H1 (cell line): ENCODE measurements around the gene LDLRAP1. TPM values are rescaled to one million over a fixed set of nuclear protein-coding genes. Genes with fewer than 3 reads are reported as not detected.

Experiments
- CTCF ChIA-PET: fragments of 300-600 bp; sonication (Branson Sonifier 250); formaldehyde crosslinking; loops from one replicate; lab custom pipeline; 2021; ENCODE audit not compliant: partially characterized antibody; lab: Charles Lee
- POLR2A ChIA-PET: fragments of 300-600 bp; sonication (Branson Sonifier 250); formaldehyde crosslinking; loops from one replicate; lab custom pipeline; 2021; ENCODE audit warnings: inconsistent platforms; ENCODE audit not compliant: partially characterized antibody; lab: Charles Lee
- DNase-seq, 2 experiments: peaks; one replicate each; pipeline versions ENCODE4 v3.0.0 to v3.0.0-alpha.2; 2010 to 2022; ENCODE audit warnings: low spot score in 2 of 2, low read depth in 1 of 2, mixed read lengths in 1 of 2
- FAIRE-seq: peaks from 2 replicates; lab custom pipeline; 2011; peaks lifted over from hg19 to GRCh38; lab: Jason Lieb, UNC
- H2AFZ ChIP-seq: 2 replicates; pipeline ENCODE4 v1.8.1; 2012; ENCODE audit warnings: low read length, inconsistent platforms
- H2AK5ac ChIP-seq: 2 replicates; pipeline ENCODE4 v1.6.1; 2013; ENCODE audit warnings: low read depth, low read length
- H2BK120ac ChIP-seq: replicated peaks from 2 replicates; pipeline ENCODE3; 2013; ENCODE audit warnings: low read depth, low read length, inconsistent platforms
- H2BK12ac ChIP-seq: 2 replicates; pipeline ENCODE4 v1.6.1; 2013; ENCODE audit warnings: low read depth, low read length
- H2BK15ac ChIP-seq: 2 replicates; pipeline ENCODE4 v1.6.1; 2013; ENCODE audit warnings: low read length
- H2BK20ac ChIP-seq: 2 replicates; pipeline ENCODE4 v1.6.1; 2013; ENCODE audit warnings: low read length
- H2BK5ac ChIP-seq: 2 replicates; pipeline ENCODE4 v1.6.1; 2013; ENCODE audit warnings: low read depth, low read length
- H3K14ac ChIP-seq: 2 replicates; pipeline ENCODE4 v1.6.1; 2013; ENCODE audit warnings: inconsistent platforms; ENCODE audit not compliant: insufficient read length
- H3K18ac ChIP-seq: 2 replicates; pipeline ENCODE4 v1.6.1; 2013; ENCODE audit warnings: low read length; ENCODE audit errors: extremely low read depth
- H3K23ac ChIP-seq: 2 replicates; pipeline ENCODE4 v1.6.1; 2013; ENCODE audit warnings: inconsistent platforms; ENCODE audit not compliant: insufficient read length
- H3K23me2 ChIP-seq: 2 replicates; pipeline ENCODE4 v1.6.1; 2013; ENCODE audit warnings: low read depth, low read length
- H3K27ac ChIP-seq: 2 replicates; pipeline ENCODE4 v1.6.1; 2011; ENCODE audit warnings: low read depth, low read length, inconsistent platforms
- H3K27me3 ChIP-seq, 4 experiments: replicated peaks in 1 of 4; 1 replicate in 1 of 4; 2 replicates in 3 of 4; pipeline versions ENCODE4 v1.6.1 to v1.8.1; 2011 to 2013; ENCODE audit warnings: low read length in 3 of 4, mild to moderate bottlenecking in 3 of 4, inconsistent platforms in 2 of 4, mixed read lengths in 2 of 4, moderate library complexity in 1 of 4; ENCODE audit not compliant: control insufficient read depth in 3 of 4, insufficient read depth in 3 of 4; ENCODE audit errors: extremely low read depth in 1 of 4
- H3K36me3 ChIP-seq, 4 experiments: 2 replicates each; pipeline versions ENCODE4 v1.6.1 to v1.8.1; 2011 to 2013; ENCODE audit warnings: mild to moderate bottlenecking in 4 of 4, low read length in 3 of 4, moderate library complexity in 2 of 4, control low read depth in 1 of 4, inconsistent platforms in 1 of 4; ENCODE audit not compliant: insufficient read depth in 4 of 4, control insufficient read depth in 2 of 4
- H3K4ac ChIP-seq: replicated peaks from 2 replicates; pipeline ENCODE3; 2013; ENCODE audit warnings: low read length, low read depth, mixed read lengths, inconsistent platforms; ENCODE audit not compliant: insufficient read length
- H3K4me1 ChIP-seq, 4 experiments: replicated peaks in 1 of 4; 1 replicate in 1 of 4; 2 replicates in 3 of 4; pipeline versions ENCODE4 v1.6.1 to v1.8.1; 2011 to 2013; ENCODE audit warnings: low read length in 3 of 4, inconsistent platforms in 2 of 4, mixed read lengths in 1 of 4; ENCODE audit not compliant: insufficient read depth in 4 of 4, control insufficient read depth in 3 of 4
- H3K4me2 ChIP-seq, 2 experiments: 2 replicates each; pipeline versions ENCODE4 v1.6.1 to v1.8.1; 2011 to 2013; ENCODE audit warnings: low read depth in 2 of 2, low read length in 2 of 2, control low read depth in 1 of 2, inconsistent platforms in 1 of 2, mild to moderate bottlenecking in 1 of 2; ENCODE audit not compliant: insufficient read depth in 1 of 2
- H3K4me3 ChIP-seq, 4 experiments: fragments of 200-600, 300-600 bp in 1 of 4; sonication (generic), shearing (Covaris generic), sonication (Bioruptor Twin) in 1 of 4; 2 replicates each; pipeline versions ENCODE4 v1.5.1 to v1.8.1; 2011 to 2016; ENCODE audit warnings: low read length in 4 of 4, low read depth in 3 of 4, control low read depth in 2 of 4, inconsistent platforms in 2 of 4, mild to moderate bottlenecking in 2 of 4, mixed read lengths in 1 of 4, moderate library complexity in 1 of 4; ENCODE audit not compliant: insufficient read depth in 2 of 4; ENCODE audit errors: extremely low read depth in 1 of 4
- H3K56ac ChIP-seq: replicated peaks from 2 replicates; pipeline ENCODE3; 2013; ENCODE audit warnings: low read depth, mild to moderate bottlenecking, mixed read lengths, low read length, inconsistent platforms; ENCODE audit not compliant: insufficient read length
- H3K79me1 ChIP-seq: 2 replicates; pipeline ENCODE4 v1.6.1; 2013; ENCODE audit warnings: low read depth, low read length, control low read depth
- H3K79me2 ChIP-seq, 2 experiments: 2 replicates each; pipeline versions ENCODE4 v1.6.1 to v1.8.1; 2012 to 2013; ENCODE audit warnings: low read length in 2 of 2, mild to moderate bottlenecking in 2 of 2, inconsistent platforms in 1 of 2; ENCODE audit not compliant: insufficient read depth in 2 of 2, control insufficient read depth in 1 of 2
- H3K9ac ChIP-seq, 4 experiments: replicated peaks in 1 of 4; 1 replicate in 1 of 4; 2 replicates in 3 of 4; pipeline versions ENCODE4 v1.6.1 to v1.8.1; 2011 to 2013; ENCODE audit warnings: low read depth in 3 of 4, low read length in 3 of 4, control low read depth in 2 of 4, mild to moderate bottlenecking in 2 of 4, moderate library complexity in 2 of 4, inconsistent platforms in 1 of 4; ENCODE audit errors: extremely low read depth in 1 of 4
- H3K9me3 ChIP-seq, 2 experiments: 2 replicates each; pipeline versions ENCODE4 v1.6.1 to v1.8.1; 2012 to 2013; ENCODE audit warnings: mild to moderate bottlenecking in 2 of 2, moderate library complexity in 2 of 2, control low read depth in 1 of 2, inconsistent platforms in 1 of 2, low read depth in 1 of 2, low read length in 1 of 2, mixed read lengths in 1 of 2; ENCODE audit not compliant: insufficient read depth in 2 of 2
- H4K20me1 ChIP-seq, 2 experiments: replicated peaks in 1 of 2; 2 replicates each; pipeline versions ENCODE3 to v1.8.1; 2011 to 2013; ENCODE audit warnings: inconsistent platforms in 2 of 2, low read length in 2 of 2, mild to moderate bottlenecking in 1 of 2; ENCODE audit not compliant: insufficient read depth in 2 of 2, control insufficient read depth in 1 of 2
- H4K5ac ChIP-seq: 2 replicates; pipeline ENCODE4 v1.6.1; 2013; ENCODE audit warnings: low read length, low read depth, mixed read lengths, inconsistent platforms; ENCODE audit not compliant: insufficient read length
- H4K8ac ChIP-seq: 2 replicates; pipeline ENCODE4 v1.8.0; 2013; ENCODE audit warnings: mild to moderate bottlenecking, moderate library complexity, low read length, inconsistent platforms; ENCODE audit not compliant: insufficient read depth; ENCODE audit errors: extremely low read depth
- H4K91ac ChIP-seq: replicated peaks from 2 replicates; pipeline ENCODE3; 2013; ENCODE audit warnings: low read length, mixed read lengths, inconsistent platforms; ENCODE audit not compliant: insufficient read length
- ATF3 ChIP-seq: IDR thresholded peaks from 2 replicates; pipeline ENCODE4 v1.6.1; 2011; ENCODE audit warnings: low read depth, mild to moderate bottlenecking, low read length; ENCODE audit not compliant: insufficient read depth
- CEBPB ChIP-seq: IDR thresholded peaks from 2 replicates; pipeline ENCODE4 v1.6.1; 2012; ENCODE audit warnings: low read depth, low read length
- FOSL1 ChIP-seq: IDR thresholded peaks from 2 replicates; pipeline ENCODE4 v1.6.1; 2011; ENCODE audit warnings: mild to moderate bottlenecking, low read depth, low read length, moderate library complexity; ENCODE audit not compliant: insufficient read depth
- RFX5 ChIP-seq: IDR thresholded peaks from 2 replicates; pipeline ENCODE4 v1.6.1; 2011; ENCODE audit warnings: low read depth, low read length, improper control_type of control experiment, borderline replicate concordance
- RNF2 ChIP-seq: fragments of 200-900, 300-1000 bp; sonication (generic); IDR thresholded peaks from 2 replicates; pipeline ENCODE4 v1.7.1; 2016; ENCODE audit warnings: borderline replicate concordance, low read depth, mild to moderate bottlenecking, antibody characterized with exemption, low read length; ENCODE audit not compliant: poor library complexity, severe bottlenecking; ENCODE audit errors: missing control alignments
- SIN3A ChIP-seq, 2 experiments: IDR thresholded peaks in 1 of 2; conservative IDR thresholded peaks in 1 of 2; 2 replicates each; pipeline ENCODE4 v1.6.1; 2011 to 2012; ENCODE audit warnings: low read length in 2 of 2, improper control_type of control experiment in 1 of 2, low read depth in 1 of 2, mild to moderate bottlenecking in 1 of 2
- SP4 ChIP-seq: IDR thresholded peaks from 2 replicates; pipeline ENCODE4 v1.6.1; 2012; ENCODE audit warnings: low read length, inconsistent platforms
- SRF ChIP-seq: IDR thresholded peaks from 2 replicates; pipeline ENCODE4 v1.6.1; 2011; ENCODE audit warnings: mild to moderate bottlenecking, low read depth, low read length, moderate library complexity
- TEAD4 ChIP-seq: IDR thresholded peaks from 2 replicates; pipeline ENCODE4 v1.6.1; 2012; ENCODE audit warnings: low read depth, low read length, inconsistent platforms, mixed read lengths
- WGBS, 2 experiments: shearing (Covaris generic) in 1 of 2; methylation state at CpG; one replicate each; pipeline versions ENCODE4 v1.1.6 to v1.1.7; 2013 to 2015; ENCODE audit warnings: low lambda C conversion rate in 2 of 2, mixed read lengths in 2 of 2, inconsistent platforms in 1 of 2, low coverage in 1 of 2, missing lambda C conversion rate in 1 of 2; ENCODE audit not compliant: insufficient replicate concordance in 2 of 2, insufficient coverage in 1 of 2, insufficient read length in 1 of 2; ENCODE audit errors: extremely low coverage in 1 of 2, missing lambda C conversion rate in 1 of 2; 5-methylcytosine and 5-hydroxymethylcytosine counted together
- polyA plus RNA-seq, 7 experiments: library from polyadenylated mRNA; depleted of rRNA in 3 of 7; stranded (reverse) in 5 of 7; unstranded in 2 of 7; fragments of >200 nt in 5 of 7; fragments of 200-250 nt in 2 of 7; gene quantifications; 1 replicate in 5 of 7; 2 replicates in 1 of 7; 4 replicates in 1 of 7; pipeline versions ENCODE4 v1.2.1 to v1.2.3, GENCODE V29; 2011 to 2013; ENCODE audit warnings: missing spikeins in 2 of 7, mixed read lengths in 2 of 7
- total RNA-seq: library from RNA; stranded (reverse); fragmentation: NEBNext Ultra II Directional; extraction: Animal tissue kit (Norgen Biotek cat#: 25700); gene quantifications from 2 replicates; pipeline ENCODE4 v1.2.1, GENCODE V29; 2021
- TF ChIP-seq, protein P1 (sequence below): IDR thresholded peaks from 2 replicates; pipeline ENCODE4 v1.6.1; 2012; ENCODE audit warnings: inconsistent platforms

The LDLRAP1 gene
- total and polyA plus RNA-seq, 2 of the 8 experiments (the other 6 are each of a cell fraction or from before 2014, with no cell fraction given): 12.8 to 13.2 TPM

- no peak for DNase-seq
- no peak overlapping the region for H2BK20ac ChIP-seq
- no peaks in the 10 kb centered on the region for H3K27me3 ChIP-seq
- H3K56ac ChIP-seq: no peak overlapping the region
- H3K27ac ChIP-seq: no peak overlapping the region
- no peaks in the 10 kb centered on the region for H4K20me1 ChIP-seq
- H2BK12ac ChIP-seq: no peak overlapping the region
- H2AK5ac ChIP-seq: no peak overlapping the region
- H3K79me2 ChIP-seq: no peaks in the 10 kb centered on the region
- POLR2A ChIA-PET: no interaction called here
- H4K5ac ChIP-seq: no peak overlapping the region
- no peak overlapping the region for H2BK120ac ChIP-seq
- no peak overlapping the region for H2AFZ ChIP-seq
- no peak overlapping the region for H3K4me3 ChIP-seq
- no peaks in the 10 kb centered on the region for H3K79me1 ChIP-seq
- no peak overlapping the region for H4K91ac ChIP-seq
- TF ChIP-seq ATF3 (no peak), CEBPB (no peak), TEAD4 (no peak), RFX5 (no peak), SIN3A (conservative IDR thresholded peaks at IDR 0.05 in 1 of 2, IDR thresholded peaks at IDR 0.05 in 1 of 2; ENCODE audit: low read depth in 1 of 2, low read length in 2 of 2) (no peak), SP4 (no peak), FOSL1 (no peak), RNF2 (no peak), SRF (no peak)
- TF ChIP-seq, protein P1, sequence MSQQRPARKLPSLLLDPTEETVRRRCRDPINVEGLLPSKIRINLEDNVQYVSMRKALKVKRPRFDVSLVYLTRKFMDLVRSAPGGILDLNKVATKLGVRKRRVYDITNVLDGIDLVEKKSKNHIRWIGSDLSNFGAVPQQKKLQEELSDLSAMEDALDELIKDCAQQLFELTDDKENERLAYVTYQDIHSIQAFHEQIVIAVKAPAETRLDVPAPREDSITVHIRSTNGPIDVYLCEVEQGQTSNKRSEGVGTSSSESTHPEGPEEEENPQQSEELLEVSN: no peak
- TF ChIP-seq, all 59 proteins: peak for 0
- CTCF ChIA-PET: interaction anchor here (1.0 to 3.3 kb wide), 2 partner anchors 9 to 10 kb away, joined by 3 to 20 read pairs; no protein-coding TSS in a partner anchor
- H3K23me2 ChIP-seq: no peaks in the 10 kb centered on the region
- H3K18ac ChIP-seq: no peak overlapping the region
- no peak overlapping the region for H4K8ac ChIP-seq
- 75% methylated on average over 9 of the region's 9 CpGs; no CpG with 5 or more reads in 1 of the 2 experiments for WGBS, 2 experiments
- no peak for FAIRE-seq
- H3K4me1 ChIP-seq: peaks cover 0 to 14% (median 3%) of the 10 kb centered on the region in 4 experiments; a peak in 5 of 7 replicates
- no peaks in the 10 kb centered on the region for H3K9me3 ChIP-seq
- H2BK5ac ChIP-seq: no peak overlapping the region
- H2BK15ac ChIP-seq: no peak overlapping the region
- no peak overlapping the region for H3K4ac ChIP-seq
- H3K36me3 ChIP-seq: no peaks in the 10 kb centered on the region; a peak in 1 of 8 replicates
- no peak overlapping the region for H3K9ac ChIP-seq
- no peak overlapping the region for H3K14ac ChIP-seq
- no peak overlapping the region for H3K23ac ChIP-seq
- no peak overlapping the region for H3K4me2 ChIP-seq
Measured at GRCh38 chr1:25562928-25563283, 19.5 kb downstream of the LDLRAP1 start.
